ENCODE results near the gene RAB3A.
"Not testable (repeated sequence)": the region's sequence is repeated elsewhere in the genome, so short reads cannot be mapped to it uniquely, and the experiment has no call there.

Gene RAB3A

GRCh38 chr19:18168673-18169381 is 35.0 kb downstream of the RAB3A start:
- DNase-seq (ENCODE audit: low spot score), result no peak

GRCh38 chr19:18167975-18168645 is 35.7 kb downstream of the RAB3A start:
- peak; percentile 74 for DNase-seq (ENCODE audit: low spot score)

GRCh38 chr19:18167011-18167410 is 36.8 kb downstream of the RAB3A start:
- no peak for DNase-seq (ENCODE audit: low spot score)

GRCh38 chr19:18165794-18166544 is 37.9 kb downstream of the RAB3A start:
- no peak for DNase-seq (ENCODE audit: low spot score)

- DNase-seq (ENCODE audit: low spot score), result no peak
Measured at GRCh38 chr19:18164072-18164471, 39.8 kb downstream of the RAB3A start.

GRCh38 chr19:18161636-18162002 is 42.2 kb downstream of the RAB3A start:
- DNase-seq (ENCODE audit: low spot score), result no peak

GRCh38 chr19:18160971-18161635 is 42.7 kb downstream of the RAB3A start:
- peak; percentile 85 for DNase-seq (ENCODE audit: low spot score)

- peak; percentile 66 for DNase-seq (ENCODE audit: low spot score)
Measured at GRCh38 chr19:18160493-18160970, 43.3 kb downstream of the RAB3A start.

- DNase-seq (ENCODE audit: low spot score), result no peak
Measured at GRCh38 chr19:18159810-18160209, 44.0 kb downstream of the RAB3A start.

GRCh38 chr19:18159059-18159616 is 44.7 kb downstream of the RAB3A start:
- DNase-seq (ENCODE audit: low spot score), result not testable (repeated sequence)

GRCh38 chr19:18158467-18158866 is 45.4 kb downstream of the RAB3A start:
- DNase-seq (ENCODE audit: low spot score), result peak; percentile 33

- peak; percentile 40 for DNase-seq (ENCODE audit: low spot score)
Measured at GRCh38 chr19:18157465-18158063, 46.3 kb downstream of the RAB3A start.

- peak; percentile 99 for DNase-seq (ENCODE audit: low spot score)
Measured at GRCh38 chr19:18156841-18157464, 46.9 kb downstream of the RAB3A start.

GRCh38 chr19:18156268-18156667 is 47.6 kb downstream of the RAB3A start:
- no peak for DNase-seq (ENCODE audit: low spot score)

- no peak for DNase-seq (ENCODE audit: low spot score)
Measured at GRCh38 chr19:18155095-18156087, 48.5 kb downstream of the RAB3A start.

- peak; percentile 24 for DNase-seq (ENCODE audit: low spot score)
Measured at GRCh38 chr19:18153556-18154134, 50.2 kb downstream of the RAB3A start.

- DNase-seq (ENCODE audit: low spot score), result peak; percentile 98
Measured at GRCh38 chr19:18152817-18153555, 50.9 kb downstream of the RAB3A start, which contains the start of gene PIK3R2. Gene PIK3R2, plus strand, starts transcription at chr19:18153163. Its CDS starts 2,717 bp downstream, at chr19:18155880.

GRCh38 chr19:18152442-18152816 is 51.4 kb downstream of the RAB3A start:
- peak; percentile 95 for DNase-seq (ENCODE audit: low spot score)
